H9 (cell line): Measurements from ENCODE around the gene MAN2C1. TPM values are rescaled to one million over a fixed set of nuclear protein-coding genes. Genes with fewer than 3 reads are reported as not detected.

ENCODE experiments used
- DNase-seq: peaks from one replicate; pipeline ENCODE4 v3.0.0-alpha.2; 2017
- H2AFZ ChIP-seq: one replicate; pipeline ENCODE4 v1.6.1; 2013; ENCODE audit warnings: mild to moderate bottlenecking, low read length, control low read depth, moderate library complexity
- H2AK5ac ChIP-seq: 2 replicates; pipeline ENCODE4 v1.6.1; 2013; ENCODE audit warnings: low read length, control low read depth, mixed read lengths; ENCODE audit not compliant: insufficient read length
- H2BK120ac ChIP-seq: one replicate; pipeline ENCODE4 v1.6.1; 2013; ENCODE audit warnings: low read depth, mild to moderate bottlenecking, low read length, control low read depth, inconsistent platforms; ENCODE audit not compliant: poor library complexity, severe bottlenecking
- H2BK12ac ChIP-seq: 2 replicates; pipeline ENCODE4 v1.6.1; 2013; ENCODE audit warnings: low read length, control low read depth, mixed read lengths, low read depth; ENCODE audit not compliant: insufficient read length
- H2BK15ac ChIP-seq: 2 replicates; pipeline ENCODE4 v1.6.1; 2013; ENCODE audit warnings: low read depth, low read length, control low read depth
- H2BK20ac ChIP-seq: one replicate; pipeline ENCODE4 v1.6.1; 2013; ENCODE audit warnings: low read depth, mild to moderate bottlenecking, low read length, control low read depth, inconsistent platforms; ENCODE audit not compliant: poor library complexity, severe bottlenecking
- H2BK5ac ChIP-seq: 2 replicates; pipeline ENCODE4 v1.6.1; 2013; ENCODE audit warnings: low read length, control low read depth, mixed read lengths; ENCODE audit not compliant: insufficient read length
- H3K14ac ChIP-seq: 2 replicates; pipeline ENCODE4 v1.6.1; 2013; ENCODE audit warnings: low read length, control low read depth; ENCODE audit not compliant: insufficient read depth
- H3K18ac ChIP-seq: 2 replicates; pipeline ENCODE4 v1.6.1; 2013; ENCODE audit warnings: low read depth, mild to moderate bottlenecking, mixed read lengths, low read length, control low read depth; ENCODE audit not compliant: insufficient read length
- H3K23ac ChIP-seq: 2 replicates; pipeline ENCODE4 v1.6.1; 2013; ENCODE audit warnings: low read length, control low read depth, mixed read lengths, low read depth; ENCODE audit not compliant: insufficient read length
- H3K23me2 ChIP-seq: 2 replicates; pipeline ENCODE4 v1.6.1; 2013; ENCODE audit warnings: low read depth, mild to moderate bottlenecking, mixed read lengths, low read length, control low read depth; ENCODE audit not compliant: insufficient read length, poor library complexity, severe bottlenecking
- H3K27ac ChIP-seq: 2 replicates; pipeline ENCODE4 v1.5.1; 2013; ENCODE audit warnings: low read length, control low read depth, mixed read lengths, low read depth; ENCODE audit not compliant: insufficient read length
- H3K27me3 ChIP-seq: 2 replicates; pipeline ENCODE4 v1.6.1; 2013; ENCODE audit warnings: low read length, control low read depth, inconsistent platforms; ENCODE audit not compliant: insufficient read depth
- H3K4ac ChIP-seq: 2 replicates; pipeline ENCODE4 v1.6.1; 2013; ENCODE audit warnings: low read depth, mild to moderate bottlenecking, control low read depth, inconsistent platforms, low read length, moderate library complexity
- H3K4me1 ChIP-seq: 2 replicates; pipeline ENCODE4 v1.6.1; 2013; ENCODE audit warnings: low read length, control low read depth, inconsistent platforms; ENCODE audit not compliant: insufficient read depth
- H3K4me2 ChIP-seq: 2 replicates; pipeline ENCODE4 v1.6.1; 2013; ENCODE audit warnings: low read length, control low read depth, mixed read lengths; ENCODE audit not compliant: insufficient read length, insufficient read depth
- H3K56ac ChIP-seq: 2 replicates; pipeline ENCODE4 v1.6.1; 2013; ENCODE audit warnings: low read depth, mild to moderate bottlenecking, mixed read lengths, low read length, control low read depth; ENCODE audit not compliant: insufficient read length
- H3K79me1 ChIP-seq: 2 replicates; pipeline ENCODE4 v1.6.1; 2013; ENCODE audit warnings: low read depth, mild to moderate bottlenecking, moderate library complexity, low read length, control low read depth, inconsistent platforms; ENCODE audit not compliant: insufficient read depth, poor library complexity, severe bottlenecking
- H3K79me2 ChIP-seq: 2 replicates; pipeline ENCODE4 v1.6.1; 2013; ENCODE audit warnings: low read length, control low read depth, inconsistent platforms; ENCODE audit not compliant: insufficient read depth
- H3K9ac ChIP-seq: 2 replicates; pipeline ENCODE4 v1.6.1; 2013; ENCODE audit warnings: low read length, control low read depth, mixed read lengths; ENCODE audit not compliant: insufficient read length; ENCODE audit errors: extremely low read depth
- H3K9me3 ChIP-seq: one replicate; pipeline ENCODE4 v1.6.1; 2013; ENCODE audit warnings: low read depth, low read length, inconsistent platforms; ENCODE audit not compliant: control insufficient read depth
- H3T11ph ChIP-seq: one replicate; pipeline ENCODE4 v1.6.1; 2013; ENCODE audit warnings: mild to moderate bottlenecking, low read length, control low read depth, inconsistent platforms
- H4K20me1 ChIP-seq: one replicate; pipeline ENCODE4 v1.6.1; 2013; ENCODE audit not compliant: control insufficient read depth, insufficient read length, insufficient read depth
- H4K5ac ChIP-seq: 2 replicates; pipeline ENCODE4 v1.6.1; 2013; ENCODE audit warnings: low read depth, mild to moderate bottlenecking, mixed read lengths, low read length, control low read depth; ENCODE audit not compliant: insufficient read length
- H4K8ac ChIP-seq: replicated peaks from 2 replicates; pipeline ENCODE4 v1.6.1; 2013; ENCODE audit warnings: low read length, control low read depth, mixed read lengths, low read depth; ENCODE audit not compliant: insufficient read length
- H4K91ac ChIP-seq: 2 replicates; pipeline ENCODE4 v1.6.1; 2013; ENCODE audit warnings: low read depth, mild to moderate bottlenecking, moderate library complexity, mixed read lengths, low read length, control low read depth; ENCODE audit not compliant: insufficient read length
- H3K27ac Mint-ChIP-seq, 3 experiments: 2 replicates in 2 of 3; 3 replicates in 1 of 3; pipeline ENCODE4 v1.8.0; 2020 to 2021; ENCODE audit warnings: mixed read lengths in 3 of 3, mild to moderate bottlenecking in 1 of 3, moderate library complexity in 1 of 3
- H3K27me3 Mint-ChIP-seq: 2 replicates; pipeline ENCODE4 v1.8.0; 2021; ENCODE audit warnings: low read depth, mild to moderate bottlenecking, moderate library complexity, mixed read lengths
- H3K36me3 Mint-ChIP-seq, 3 experiments: 2 replicates in 2 of 3; 3 replicates in 1 of 3; pipeline ENCODE4 v1.8.0; 2020 to 2021; ENCODE audit warnings: low read depth in 3 of 3, mixed read lengths in 3 of 3; ENCODE audit not compliant: insufficient read depth in 1 of 3
- H3K4me1 Mint-ChIP-seq, 2 experiments: 2 replicates each; pipeline ENCODE4 v1.8.0; 2020; ENCODE audit warnings: mixed read lengths in 2 of 2
- H3K4me3 Mint-ChIP-seq, 2 experiments: 2 replicates in 1 of 2; 3 replicates in 1 of 2; pipeline ENCODE4 v1.8.0; 2020 to 2021; ENCODE audit warnings: mild to moderate bottlenecking in 2 of 2, mixed read lengths in 2 of 2, moderate library complexity in 1 of 2
- H3K9me3 Mint-ChIP-seq, 2 experiments: 2 replicates in 1 of 2; 3 replicates in 1 of 2; pipeline ENCODE4 v1.8.0; 2020; ENCODE audit warnings: mild to moderate bottlenecking in 2 of 2, mixed read lengths in 2 of 2, moderate library complexity in 1 of 2
- CTCF ChIP-seq: fragments of 200-600 bp; sonication (generic); conservative IDR thresholded peaks from 3 replicates; pipeline ENCODE4 v1.8.0; 2021; ENCODE audit warnings: antibody characterized with exemption, mild to moderate bottlenecking
- WGBS: extraction: QIAGEN DNeasy Blood & Tissue Kit; methylation state at CpG from one replicate; pipeline ENCODE4 v1.1.7; 2013; ENCODE audit warnings: missing lambda C conversion rate, low lambda C conversion rate, mixed read lengths; ENCODE audit not compliant: insufficient read length; ENCODE audit errors: extremely low coverage; 5-methylcytosine and 5-hydroxymethylcytosine counted together
- total RNA-seq: library from RNA; stranded (reverse); gene quantifications from 2 replicates; pipeline ENCODE4 v1.2.1, GENCODE V29; 2021

MAN2C1 gene
- total RNA-seq, 1 experiment from 2014 or later = 112 TPM

DNA sequence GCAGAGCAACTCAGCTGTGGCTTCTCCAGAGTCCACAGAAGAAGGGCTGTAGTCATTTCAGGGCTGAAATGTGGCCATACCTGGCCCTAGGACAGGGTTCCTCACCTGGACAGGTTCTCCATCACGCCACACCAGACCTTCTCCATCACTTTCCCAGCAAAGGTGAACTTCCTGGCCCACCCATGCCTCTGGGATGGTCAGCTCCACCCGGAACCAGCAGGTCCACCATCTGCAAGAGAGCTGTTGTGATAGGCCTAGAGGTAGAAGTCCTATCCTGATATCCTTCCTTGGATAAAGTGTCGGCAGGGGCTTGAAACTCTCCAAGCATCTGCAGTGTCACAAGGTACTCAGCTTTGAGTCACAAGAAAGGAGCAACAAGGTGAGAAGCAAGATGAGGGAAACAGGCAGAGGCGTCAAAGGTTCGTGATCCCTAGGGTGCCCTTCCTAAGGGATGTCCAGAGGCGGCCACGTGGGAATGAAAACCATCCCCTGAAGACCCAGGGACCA, 948 bp downstream of the MAN2C1 start:
- Histone ChIP-seq H3K56ac (no peak overlapping the region), H2BK12ac (no peak overlapping the region), H3K14ac (no peak overlapping the region), H4K8ac (no peak overlapping the region), H4K20me1 (no peaks in the 10 kb centered on the region), H2BK20ac (no peak overlapping the region), H3K9me3 (no peaks in the 10 kb centered on the region), H2BK120ac (no peak overlapping the region), H3K23ac (no peak overlapping the region), H3K79me1 (no peaks in the 10 kb centered on the region), H3K79me2 (no peaks in the 10 kb centered on the region), H2BK15ac (no peak overlapping the region), H4K91ac (no peak overlapping the region), H2AK5ac (no peak overlapping the region), H3K4ac (no peak overlapping the region), H3K4me2 (peak overlapping the region; percentile 21), H3K9ac (no peak overlapping the region), H2BK5ac (no peak overlapping the region), H2AFZ (no peak overlapping the region), H3K4me1 (no peaks in the 10 kb centered on the region; the same call in 1 of the 2 replicates), H4K5ac (no peak overlapping the region), H3K27ac (no peak overlapping the region), H3K18ac (no peak overlapping the region), H3K23me2 (no peaks in the 10 kb centered on the region), H3T11ph (no peak overlapping the region), H3K27me3 (no peaks in the 10 kb centered on the region)
- no CpG with 5 or more reads among the region's 7 CpGs for WGBS
- Mint-ChIP-seq H3K27me3 (peaks cover 1% of the 10 kb centered on the region; the same call in 1 of the 2 replicates), H3K4me1 (peaks cover 19 to 20% of the 10 kb centered on the region in 2 experiments), H3K4me3 (peak overlapping the region; percentile 87 to 91), H3K9me3 (no peaks in the 10 kb centered on the region), H3K27ac (no peak overlapping the region), H3K36me3 (peaks cover 19 to 48% (median 43%) of the 10 kb centered on the region in 3 experiments; a peak in 6 of 7 replicates)
- no peak for DNase-seq
- TF ChIP-seq CTCF = no peak
